K562 (cell line): ENCODE results near the gene VEGFA. TPM values are rescaled to one million over a fixed set of nuclear protein-coding genes. Genes with fewer than 3 reads are reported as not detected.

Source experiments
- ARID4B ChIP-seq: sonication (generic); formaldehyde crosslinking; IDR thresholded peaks from 2 replicates; pipeline ENCODE4 v1.8.0; 2022; ENCODE audit warnings: mild to moderate bottlenecking, missing genetic modification reagents
- BRF2 ChIP-seq: IDR thresholded peaks from 3 replicates; pipeline ENCODE4 v1.6.1; 2011; ENCODE audit warnings: borderline replicate concordance, mild to moderate bottlenecking; ENCODE audit not compliant: insufficient read length, insufficient read depth
- CCNT2 ChIP-seq: IDR thresholded peaks from 2 replicates; pipeline ENCODE4 v1.6.1; 2011; ENCODE audit warnings: borderline replicate concordance, low read depth, mild to moderate bottlenecking, moderate library complexity, mixed read lengths, low read length; ENCODE audit not compliant: insufficient read length; ENCODE audit errors: extremely low read depth
- ELF2 ChIP-seq: fragments of 250-450 bp; sonication (Bioruptor Pico); IDR thresholded peaks from 2 replicates; pipeline ENCODE4 v1.5.0; 2021; ENCODE audit warnings: mild to moderate bottlenecking
- NELFE ChIP-seq: IDR thresholded peaks from 2 replicates; pipeline ENCODE4 v1.6.1; 2011; ENCODE audit warnings: mild to moderate bottlenecking; ENCODE audit not compliant: insufficient read depth, insufficient read length
- RFX7 ChIP-seq: fragments of 250-450 bp; sonication (Bioruptor Pico); IDR thresholded peaks from 2 replicates; pipeline ENCODE4 v1.5.1; 2021; ENCODE audit warnings: mild to moderate bottlenecking
- THAP12 ChIP-seq: fragments of 250-450 bp; sonication (Bioruptor Pico); IDR thresholded peaks from 2 replicates; pipeline ENCODE4 v1.9.0; 2021; ENCODE audit warnings: mild to moderate bottlenecking, inconsistent platforms
- ZC3H8 ChIP-seq: fragments of 450-650 bp; IDR thresholded peaks from 2 replicates; pipeline ENCODE4 v1.6.1; 2017
- ZNF184 ChIP-seq: sonication (generic); formaldehyde crosslinking; IDR thresholded peaks from 2 replicates; pipeline ENCODE4 v1.5.0; 2020; ENCODE audit warnings: missing genetic modification reagents
- ZNF282 ChIP-seq: sonication (generic); formaldehyde crosslinking; IDR thresholded peaks from 2 replicates; pipeline ENCODE4 v1.8.1; 2023; ENCODE audit warnings: missing genetic modification reagents
- ZNF609 ChIP-seq: sonication (generic); formaldehyde crosslinking; IDR thresholded peaks from 2 replicates; pipeline ENCODE4 v1.8.1; 2023; ENCODE audit warnings: missing genetic modification reagents, mild to moderate bottlenecking, borderline replicate concordance
- ZNF76 ChIP-seq: fragments of 250-450 bp; sonication (Bioruptor Pico); IDR thresholded peaks from 2 replicates; pipeline ENCODE4 v1.4.0; 2020; ENCODE audit warnings: mild to moderate bottlenecking, moderate library complexity, borderline replicate concordance
- ZNF780A ChIP-seq: fragments of 250-450 bp; sonication (Bioruptor Pico); IDR thresholded peaks from 2 replicates; pipeline ENCODE4 v1.5.0; 2021; ENCODE audit warnings: mild to moderate bottlenecking
- polyA plus RNA-seq, 8 experiments: library from polyadenylated mRNA; depleted of rRNA in 4 of 8; stranded (reverse) in 5 of 8; unstranded in 3 of 8; fragments of >200 nt; fragmentation: Nextera tagmentation in 2 of 8; fragmentation: Illumina TruSeq in 1 of 8; extraction: Ambion mirVana in 2 of 8; extraction: Trizol in 1 of 8; gene quantifications; 2 replicates each; pipeline versions ENCODE4 v1.2.1 to v1.2.3, GENCODE V29; 2011 to 2014; ENCODE audit warnings: inconsistent platforms in 1 of 8, missing spikeins in 1 of 8
- total RNA-seq, 7 experiments: library from RNA; depleted of rRNA in 6 of 7; stranded (reverse); fragments of >200 nt in 6 of 7; fragmentation: Illumina TruSeq in 2 of 7; extraction: Trizol in 2 of 7; gene quantifications; 2 replicates each; pipeline versions ENCODE4 v1.2.1 to v1.2.3, GENCODE V29; 2011 to 2021; ENCODE audit warnings: low replicate concordance in 1 of 7

VEGFA gene
- total and polyA plus RNA-seq, 9 of the 15 experiments (the other 6 are each of a cell fraction or from before 2014, with no cell fraction given): 14.0 to 271 (median 124) TPM

GRCh38 chr6:43724914-43725642, 44.9 kb upstream of the VEGFA start (continued):
- TF ChIP-seq ARID4B (no peak), ZNF184 (CRISPR knock-in tag) (no peak), ZNF76 (no peak; the same call in 1 of the 2 replicates), CCNT2 (peak; percentile 98), BRF2 (no peak), ZNF282 (CRISPR knock-in tag) (no peak), ELF2 (CRISPR knock-in tag) (no peak), ZNF780A (CRISPR knock-in tag) (no peak), ZNF609 (CRISPR knock-in tag) (no peak), RFX7 (CRISPR knock-in tag) (no peak), THAP12 (no peak), ZC3H8 (no peak), NELFE (no peak)
